Common myeloid progenitor, CD34-positive (primary cell): ENCODE measurements around the gene CEP112.

ENCODE experiments used
- CTCF ChIA-PET: fragments of 350-600 bp; sonication (Branson Sonifier 250); formaldehyde crosslinking; loops from one replicate; lab custom pipeline; 2021; ENCODE audit warnings: antibody characterized with exemption; lab: Charles Lee
- POLR2A ChIA-PET: fragments of 350-600 bp; sonication (Branson Sonifier 250); formaldehyde crosslinking; loops from one replicate; lab custom pipeline; 2021; ENCODE audit warnings: antibody characterized with exemption; lab: Charles Lee
- DNase-seq, 3 donors: peaks; one replicate each; pipeline versions ENCODE4 v3.0.0 to v3.0.0-alpha.2; 2013
- H3K27ac ChIP-seq, 2 experiments: 1 replicate in 1 of 2; 2 replicates in 1 of 2; pipeline ENCODE4 v1.7.0; 2013; ENCODE audit warnings: inconsistent platforms in 2 of 2, low read length in 2 of 2, mild to moderate bottlenecking in 2 of 2, low read depth in 1 of 2, moderate library complexity in 1 of 2; ENCODE audit not compliant: severe bottlenecking in 2 of 2, insufficient read depth in 1 of 2, poor library complexity in 1 of 2
- H3K27me3 ChIP-seq, 5 experiments: replicated peaks in 2 of 5; 1 replicate in 3 of 5; 2 replicates in 2 of 5; pipeline versions ENCODE4 v1.6.1 to v1.7.0; 2013; ENCODE audit warnings: low read length in 4 of 5, mild to moderate bottlenecking in 2 of 5, moderate library complexity in 2 of 5, inconsistent platforms in 1 of 5; ENCODE audit not compliant: insufficient read depth in 5 of 5, control insufficient read depth in 4 of 5
- H3K36me3 ChIP-seq, 4 experiments: 1 replicate in 2 of 4; 2 replicates in 2 of 4; pipeline versions ENCODE4 v1.6.1 to v1.7.0; 2013; ENCODE audit warnings: low read length in 3 of 4, control low read depth in 1 of 4, mild to moderate bottlenecking in 1 of 4; ENCODE audit not compliant: control insufficient read depth in 4 of 4, insufficient read depth in 4 of 4
- H3K4me1 ChIP-seq, 4 experiments: 1 replicate in 3 of 4; 2 replicates in 1 of 4; pipeline versions ENCODE4 v1.6.1 to v1.7.1; 2013; ENCODE audit warnings: low read length in 3 of 4, mild to moderate bottlenecking in 3 of 4, control low read depth in 1 of 4, inconsistent platforms in 1 of 4, moderate library complexity in 1 of 4; ENCODE audit not compliant: control insufficient read depth in 4 of 4, insufficient read depth in 4 of 4; ENCODE audit errors: control extremely low read depth in 1 of 4
- H3K4me3 ChIP-seq, 7 experiments: 1 replicate in 4 of 7; 2 replicates in 3 of 7; pipeline versions ENCODE4 v1.5.1 to v1.7.0; 2013; ENCODE audit warnings: mild to moderate bottlenecking in 7 of 7, low read length in 6 of 7, moderate library complexity in 6 of 7, inconsistent platforms in 2 of 7, low read depth in 2 of 7, control low read depth in 1 of 7; ENCODE audit not compliant: insufficient read depth in 4 of 7, control insufficient read depth in 1 of 7; ENCODE audit errors: extremely low read depth in 1 of 7
- H3K9me3 ChIP-seq, 5 experiments: 1 replicate in 4 of 5; 2 replicates in 1 of 5; pipeline versions ENCODE4 v1.6.1 to v1.7.1; 2013; ENCODE audit warnings: low read length in 4 of 5, mild to moderate bottlenecking in 2 of 5, inconsistent platforms in 1 of 5, low read depth in 1 of 5, moderate library complexity in 1 of 5; ENCODE audit not compliant: control insufficient read depth in 4 of 5, insufficient read depth in 2 of 5; ENCODE audit errors: control extremely low read depth in 1 of 5
- WGBS: methylation state at CpG from one replicate; pipeline ENCODE4 v1.1.5; 2013; ENCODE audit not compliant: insufficient coverage; 5-methylcytosine and 5-hydroxymethylcytosine counted together

The CEP112 gene

DNA sequence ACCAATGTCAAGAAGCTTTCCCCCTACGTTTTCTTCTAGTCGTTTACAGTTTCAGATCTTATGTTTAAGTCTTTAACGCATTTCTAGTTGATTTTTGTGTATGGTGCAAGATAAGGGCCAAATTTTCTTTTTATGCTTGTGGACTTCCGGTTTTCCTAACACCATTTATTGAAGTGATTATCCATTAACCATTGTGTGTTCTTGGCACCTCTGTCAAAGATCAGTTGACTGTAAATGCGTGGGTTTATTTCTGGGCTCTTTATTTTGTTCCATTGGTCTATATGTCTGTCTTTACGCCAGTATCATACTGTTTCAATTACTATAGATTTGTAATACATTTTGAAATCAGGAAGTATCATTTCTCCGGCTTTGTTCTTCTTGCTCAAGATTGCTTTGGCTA is 49.5 kb downstream of the CEP112 start:
- Histone ChIP-seq H3K9me3 (peaks cover 0 to 4% (median 0%) of the 10 kb centered on the region in 5 experiments), H3K4me1 (peaks cover 0 to 3% (median 0%) of the 10 kb centered on the region in 4 experiments), H3K27ac (no peak overlapping the region), H3K27me3 (no peaks in the 10 kb centered on the region), H3K36me3 (no peaks in the 10 kb centered on the region), H3K4me3 (no peak overlapping the region)
- ChIA-PET CTCF (no interaction called here), POLR2A (no interaction called here)
- no CpG with 5 or more reads among the region's 7 CpGs for WGBS
- no peak for DNase-seq

DNA sequence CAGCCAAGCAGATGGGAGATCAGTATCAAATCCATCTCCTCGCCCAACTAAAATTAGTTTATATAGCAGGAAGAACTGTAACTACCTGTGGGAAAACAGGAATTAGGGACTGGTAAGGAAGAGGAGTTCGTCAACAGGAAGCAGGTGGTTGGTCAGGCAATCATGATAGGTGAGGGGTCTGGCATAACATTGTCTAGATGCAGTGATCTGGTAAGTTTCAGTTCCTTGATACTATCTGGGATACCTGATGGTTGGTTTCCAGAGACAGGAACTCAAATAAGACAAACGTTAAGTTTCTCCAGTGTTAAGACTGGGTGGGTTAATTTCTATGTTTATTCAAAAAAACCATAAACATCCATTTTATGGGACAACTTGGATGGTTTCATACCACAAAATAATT is 53.8 kb downstream of the CEP112 start:
- WGBS, result 89% methylated on average over 2 of the region's 3 CpGs
- H3K4me1 ChIP-seq, result peaks cover 0 to 3% (median 0%) of the 10 kb centered on the region in 4 experiments
- ChIA-PET CTCF (no interaction called here), POLR2A (no interaction called here)
- no peak overlapping the region for H3K27ac ChIP-seq
- H3K4me3 ChIP-seq, result no peak overlapping the region
- no peaks in the 10 kb centered on the region for H3K27me3 ChIP-seq
- peaks cover 0 to 10% (median 0%) of the 10 kb centered on the region in 5 experiments for H3K9me3 ChIP-seq
- no peak for DNase-seq
- no peaks in the 10 kb centered on the region for H3K36me3 ChIP-seq

DNA sequence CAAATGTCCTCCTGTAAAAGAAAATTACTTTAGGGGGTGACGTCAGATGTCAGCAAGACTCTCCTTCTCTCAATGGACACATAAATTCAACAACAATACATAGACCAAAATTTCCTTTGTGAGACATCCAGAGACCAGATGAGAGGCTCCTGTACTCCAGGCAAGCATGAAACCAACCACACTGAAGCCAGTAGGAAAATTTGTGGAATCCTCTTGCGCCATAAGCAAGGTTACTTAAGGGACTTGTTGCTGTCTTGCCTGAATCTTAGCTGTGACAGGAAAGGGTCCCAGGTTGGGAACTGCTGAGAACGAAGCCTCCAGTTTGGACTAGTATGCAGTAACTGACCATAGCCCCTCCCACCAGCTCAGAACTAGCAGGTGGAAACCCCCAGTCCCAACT is 56.0 kb downstream of the CEP112 start:
- Histone ChIP-seq H3K4me3 (no peak overlapping the region), H3K27me3 (no peaks in the 10 kb centered on the region), H3K4me1 (peaks cover 0 to 3% (median 0%) of the 10 kb centered on the region in 4 experiments), H3K9me3 (peaks cover 0 to 10% (median 0%) of the 10 kb centered on the region in 5 experiments), H3K27ac (no peak overlapping the region), H3K36me3 (no peaks in the 10 kb centered on the region)
- DNase-seq, result no peak
- WGBS, result 90% methylated on average over 2 of the region's 3 CpGs
- ChIA-PET CTCF (no interaction called here), POLR2A (no interaction called here)

DNA sequence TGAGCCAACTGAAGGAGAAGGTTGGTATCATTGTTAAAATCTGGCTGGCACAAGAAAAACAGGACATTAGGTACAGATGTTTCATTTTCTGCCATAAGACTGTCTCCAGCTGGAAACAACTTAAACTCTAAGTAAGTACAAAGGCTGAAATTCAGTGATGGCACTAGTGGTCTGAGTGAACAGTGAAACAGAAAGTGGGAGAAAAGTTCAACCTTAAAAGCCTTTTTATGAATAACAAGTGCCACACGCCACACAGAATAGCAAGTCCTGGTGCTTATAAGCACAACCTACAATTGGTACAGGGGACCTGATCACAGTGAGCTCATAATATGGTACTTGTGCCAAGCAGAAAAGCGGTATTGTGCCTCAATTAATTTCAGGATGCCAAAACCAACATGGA is 56.7 kb downstream of the CEP112 start:
- Histone ChIP-seq H3K9me3 (peaks cover 0 to 10% (median 0%) of the 10 kb centered on the region in 5 experiments), H3K4me3 (no peak overlapping the region), H3K4me1 (peaks cover 0 to 3% (median 0%) of the 10 kb centered on the region in 4 experiments), H3K36me3 (no peaks in the 10 kb centered on the region), H3K27ac (no peak overlapping the region), H3K27me3 (no peaks in the 10 kb centered on the region)
- CTCF ChIA-PET, result interaction anchor here (0.8 to 0.9 kb wide), 2 partner anchors 10 to 19 kb away, joined by 3 read pairs; no protein-coding TSS in a partner anchor
- POLR2A ChIA-PET, result no interaction called here
- no peak for DNase-seq
- WGBS, result 83% methylated on average over 2 of the region's 2 CpGs

DNA sequence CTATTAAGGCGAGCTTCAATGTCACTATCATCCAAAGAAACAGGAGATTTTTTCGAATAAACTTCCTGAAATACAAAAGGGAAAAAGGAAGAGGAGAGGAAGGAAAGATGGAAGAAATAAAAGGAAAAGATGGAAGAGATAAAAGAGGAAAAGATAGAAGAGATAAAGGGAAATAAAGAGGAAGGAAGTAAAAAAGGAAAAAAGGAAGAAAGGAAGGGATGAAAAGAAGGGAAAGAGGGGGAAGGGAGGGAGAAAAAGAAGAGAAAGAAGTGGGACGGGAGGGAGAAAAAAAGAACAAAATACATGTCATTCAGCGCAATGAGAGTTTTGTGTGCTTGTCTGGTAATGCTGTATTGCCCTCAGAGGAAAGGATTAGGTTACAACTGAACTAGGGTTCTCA is 62.2 kb downstream of the CEP112 start:
- Histone ChIP-seq H3K36me3 (no peaks in the 10 kb centered on the region), H3K4me3 (no peak overlapping the region), H3K9me3 (no peaks in the 10 kb centered on the region), H3K4me1 (no peaks in the 10 kb centered on the region), H3K27me3 (no peaks in the 10 kb centered on the region), H3K27ac (no peak overlapping the region)
- POLR2A ChIA-PET, result no interaction called here
- 100% methylated on average over 2 of the region's 4 CpGs for WGBS
- no peak for DNase-seq
- CTCF ChIA-PET, result no interaction called here

DNA sequence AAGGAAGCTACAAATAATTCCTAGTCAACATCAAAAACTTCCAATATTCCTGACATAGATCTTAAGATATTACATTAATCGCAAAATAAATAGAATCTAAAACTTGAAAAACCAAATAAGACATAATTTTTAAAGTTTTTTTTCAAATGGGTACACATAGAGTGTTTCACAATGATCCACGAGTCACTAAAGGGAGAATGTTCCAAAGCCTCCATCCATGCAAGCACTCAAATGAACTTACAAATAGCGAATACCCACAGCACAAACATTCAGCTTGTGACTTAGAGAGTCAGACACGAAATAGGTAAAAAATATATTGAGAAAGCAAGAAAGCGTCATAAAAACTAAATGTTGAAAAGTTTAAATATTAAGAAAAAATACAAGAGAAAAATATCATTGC is 65.7 kb downstream of the CEP112 start:
- DNase-seq, result no peak
- no peaks in the 10 kb centered on the region for H3K36me3 ChIP-seq
- peaks cover 0 to 3% (median 0%) of the 10 kb centered on the region in 5 experiments for H3K9me3 ChIP-seq
- ChIA-PET POLR2A (no interaction called here), CTCF (no interaction called here)
- H3K27me3 ChIP-seq, result no peaks in the 10 kb centered on the region
- no peak overlapping the region for H3K27ac ChIP-seq
- no peaks in the 10 kb centered on the region for H3K4me1 ChIP-seq
- no peak overlapping the region for H3K4me3 ChIP-seq
- WGBS, result 100% methylated on average over 1 of the region's 5 CpGs

DNA sequence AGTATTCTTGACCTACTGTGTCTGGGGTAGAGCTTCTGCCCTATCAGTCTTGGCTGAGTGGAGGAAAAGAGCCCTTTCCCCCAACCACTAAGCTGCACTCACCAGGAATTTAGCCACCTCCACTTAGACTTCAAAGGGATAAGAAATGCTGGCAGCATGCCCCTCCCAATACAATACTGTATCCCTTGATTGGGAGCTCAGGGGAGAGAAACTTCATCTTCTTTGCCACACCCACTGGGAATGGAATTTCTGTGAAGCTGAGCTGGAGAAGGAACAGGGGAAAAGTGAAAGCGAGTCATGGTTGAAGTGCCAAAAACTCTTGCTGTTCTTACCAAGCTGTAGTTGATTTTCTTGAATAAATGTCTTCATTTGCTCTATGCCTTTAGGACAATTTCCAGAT is 68.8 kb downstream of the CEP112 start:
- Histone ChIP-seq H3K9me3 (peaks cover 0 to 3% (median 0%) of the 10 kb centered on the region in 5 experiments), H3K4me3 (no peak overlapping the region), H3K36me3 (no peaks in the 10 kb centered on the region), H3K4me1 (no peaks in the 10 kb centered on the region), H3K27me3 (no peaks in the 10 kb centered on the region), H3K27ac (no peak overlapping the region)
- no CpG with 5 or more reads among the region's 1 CpG for WGBS
- ChIA-PET POLR2A (no interaction called here), CTCF (no interaction called here)
- no peak for DNase-seq
